RPMI8226 (cell line): ENCODE data around the gene ST6GAL2.

ENCODE experiments used
- DNase-seq: peaks from one replicate; pipeline ENCODE4 v3.0.0-alpha.2; 2015

Gene ST6GAL2

GRCh38 chr2:106859498-106859897 lies 26.5 kb downstream of the ST6GAL2 start:
- DNase-seq, result peak; percentile 17

DNA sequence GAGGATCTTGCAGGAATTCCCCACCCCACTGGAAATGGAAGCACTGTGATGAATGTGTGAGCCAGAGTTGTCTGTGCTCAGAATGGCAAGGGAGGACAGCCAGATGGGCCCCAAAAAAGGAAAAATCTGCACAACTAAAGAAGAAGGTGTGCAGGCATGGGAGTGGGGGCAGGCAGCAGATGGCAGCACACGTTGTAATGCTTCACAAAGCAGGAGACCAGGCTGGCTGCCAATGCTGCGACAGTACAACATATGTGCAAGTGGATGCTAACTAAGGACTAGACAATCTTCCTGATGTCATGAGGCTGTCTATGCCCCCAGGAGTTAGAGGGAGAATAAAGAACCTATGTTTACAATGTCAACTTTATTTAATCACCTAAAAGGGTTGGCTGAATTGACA lies 27.2 kb downstream of the ST6GAL2 start:
- DNase-seq, result peak; percentile 15

- DNase-seq, result no peak
These were observed 28.0 kb downstream of the ST6GAL2 start for GRCh38 chr2:106857882-106858478.

- DNase-seq, result no peak
These were observed 32.3 kb downstream of the ST6GAL2 start for GRCh38 chr2:106853631-106854030.

DNA sequence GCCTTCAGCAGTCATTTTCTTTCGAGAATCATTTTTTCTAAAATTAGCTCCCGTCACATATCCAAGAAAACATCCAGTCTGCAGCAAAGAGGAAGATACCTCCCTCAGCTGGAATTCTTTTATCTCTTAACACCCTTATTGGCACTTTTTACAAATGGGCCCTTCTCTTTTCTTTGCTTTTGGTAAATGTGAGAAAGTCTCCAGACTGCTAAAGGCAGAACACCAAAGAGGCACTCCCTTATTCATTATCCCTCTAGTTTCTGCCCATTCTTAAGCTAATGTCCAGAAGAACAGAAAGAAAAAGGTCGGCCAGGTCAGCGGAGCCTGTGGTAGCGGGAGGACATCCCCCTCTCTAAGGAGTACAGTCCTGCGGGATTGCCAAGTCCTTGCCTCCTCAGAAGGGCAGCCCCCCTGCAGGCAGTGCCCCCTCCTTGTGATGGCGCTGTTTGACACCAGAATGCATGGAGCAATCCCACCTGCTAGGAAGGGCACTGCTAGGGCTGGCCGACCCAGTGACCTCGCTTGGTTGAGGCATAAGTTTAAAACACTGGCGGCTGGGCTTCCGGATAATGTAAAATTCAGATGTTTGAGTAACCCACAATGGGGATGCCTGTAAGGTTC lies 34.0 kb downstream of the ST6GAL2 start:
- no peak for DNase-seq

GRCh38 chr2:106851087-106851874 lies 34.7 kb downstream of the ST6GAL2 start:
- no peak for DNase-seq

DNA sequence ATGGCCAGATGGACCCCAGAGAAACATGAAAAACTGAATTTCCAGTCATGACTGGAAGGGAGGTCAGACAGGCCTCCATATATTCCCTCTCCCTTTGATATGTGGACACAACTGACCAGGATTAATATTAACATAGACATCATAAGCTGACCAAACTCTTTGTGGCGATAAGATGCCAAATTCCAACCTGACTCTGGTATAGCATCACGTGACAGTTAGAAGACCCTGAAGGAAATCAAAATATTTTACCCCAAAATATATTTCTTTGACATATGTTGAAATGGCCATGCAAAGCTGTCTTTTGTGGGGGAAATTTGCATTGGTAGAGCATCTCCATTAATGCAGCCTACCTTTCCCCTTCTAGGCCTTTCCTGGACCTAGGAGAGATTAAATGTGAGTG lies 36.7 kb downstream of the ST6GAL2 start:
- DNase-seq, result no peak

GRCh38 chr2:106847366-106847765 lies 38.6 kb downstream of the ST6GAL2 start:
- peak; percentile 11 for DNase-seq

GRCh38 chr2:106845716-106846115 lies 40.3 kb downstream of the ST6GAL2 start:
- no peak for DNase-seq

GRCh38 chr2:106843910-106844250 lies 42.1 kb downstream of the ST6GAL2 start:
- DNase-seq, result peak; percentile 98

GRCh38 chr2:106843001-106843909 lies 42.7 kb downstream of the ST6GAL2 start:
- DNase-seq, result peak; percentile 78

DNA sequence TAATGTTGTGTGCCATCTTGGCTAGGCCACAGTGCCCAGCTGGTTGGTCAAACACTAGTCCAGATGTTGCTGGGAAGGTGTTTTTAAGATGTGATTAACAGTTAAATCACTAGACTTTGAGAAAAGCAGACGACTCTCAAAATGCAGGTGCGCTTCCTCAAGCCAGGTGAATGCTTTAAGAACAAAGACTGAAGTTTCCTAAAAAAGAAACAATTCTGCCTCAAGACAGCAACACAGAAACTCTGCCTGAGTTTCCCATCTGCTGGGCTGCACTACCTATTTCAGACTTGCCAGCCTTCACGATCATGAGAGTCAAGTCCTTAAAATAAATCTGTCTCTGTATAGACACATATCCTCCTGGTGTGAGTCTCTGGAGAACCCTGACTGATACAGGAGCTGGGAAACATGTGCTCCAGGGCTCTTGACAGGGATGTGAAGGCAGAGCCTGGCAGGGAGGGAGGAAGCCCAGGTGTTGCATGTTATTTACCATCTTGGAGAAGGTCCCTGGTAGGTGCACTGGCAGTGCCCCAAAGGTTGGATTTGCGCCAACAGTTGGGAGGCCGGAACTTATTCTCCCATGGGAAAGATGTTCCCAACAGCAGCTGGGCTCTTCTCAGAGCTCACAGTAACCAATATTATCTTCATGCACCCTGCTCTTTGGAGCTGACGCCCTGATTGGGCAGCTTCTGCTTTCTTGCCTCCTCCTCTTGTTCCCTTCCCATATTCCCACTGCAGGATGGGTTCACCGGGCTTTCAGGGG lies 43.9 kb downstream of the ST6GAL2 start:
- DNase-seq, result peak; percentile 62

DNA sequence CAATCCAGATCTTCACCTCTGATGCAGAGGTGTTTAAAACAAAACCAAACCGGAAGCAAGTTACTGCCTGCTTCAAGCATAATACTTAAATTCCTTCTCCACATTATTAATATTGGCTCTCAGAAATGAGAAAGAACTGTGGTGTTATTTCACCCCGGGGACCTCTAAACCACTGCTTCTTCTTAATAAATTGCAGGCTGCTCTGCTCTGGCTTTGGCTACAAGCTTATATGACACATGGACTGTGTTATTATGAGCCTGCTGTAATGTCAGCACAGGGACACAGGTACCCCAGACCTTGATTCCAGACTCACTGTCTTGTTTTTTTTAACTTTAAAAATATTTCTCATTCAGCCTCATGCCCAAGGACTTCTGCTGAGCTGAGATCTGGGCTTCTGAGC lies 45.1 kb downstream of the ST6GAL2 start:
- DNase-seq, result peak; percentile 18

GRCh38 chr2:106839849-106840595 lies 45.9 kb downstream of the ST6GAL2 start:
- peak; percentile 89 for DNase-seq

GRCh38 chr2:106833256-106833655 lies 52.7 kb downstream of the ST6GAL2 start:
- no peak for DNase-seq

DNA sequence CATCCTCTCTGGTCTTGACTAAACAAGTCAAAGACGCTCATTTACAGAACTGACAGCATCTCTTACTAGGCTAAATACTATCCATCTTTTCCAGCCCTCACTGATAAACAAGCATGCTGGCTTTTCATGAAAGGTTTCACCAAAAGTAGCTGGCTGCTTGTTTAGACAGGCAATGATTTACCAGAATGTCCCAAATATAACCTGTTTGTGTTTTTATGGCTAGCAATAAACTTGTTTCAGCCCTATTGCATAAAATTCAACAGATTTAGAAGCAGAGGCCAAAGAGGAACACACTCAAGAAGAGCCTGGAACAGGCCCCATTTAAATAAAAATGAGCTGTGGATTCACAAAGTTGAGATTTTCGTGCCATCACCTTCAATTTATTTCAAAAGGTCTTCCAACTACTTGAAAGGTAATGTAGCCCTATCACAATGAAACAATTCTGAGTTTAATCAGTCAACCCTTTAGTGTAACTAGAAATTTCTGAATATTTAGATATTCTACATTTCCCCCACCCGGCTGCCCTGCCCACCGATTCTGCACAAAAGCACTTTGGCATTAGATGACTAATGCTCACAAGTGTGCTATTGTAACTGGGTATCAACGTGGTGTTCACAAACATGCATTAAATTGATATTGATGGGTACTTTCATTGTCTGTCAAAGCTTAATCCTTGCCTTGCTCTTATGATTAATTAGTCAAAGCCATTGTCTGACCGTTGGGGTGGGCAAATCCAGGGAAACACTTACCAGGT lies 54.0 kb downstream of the ST6GAL2 start:
- DNase-seq, result no peak

DNA sequence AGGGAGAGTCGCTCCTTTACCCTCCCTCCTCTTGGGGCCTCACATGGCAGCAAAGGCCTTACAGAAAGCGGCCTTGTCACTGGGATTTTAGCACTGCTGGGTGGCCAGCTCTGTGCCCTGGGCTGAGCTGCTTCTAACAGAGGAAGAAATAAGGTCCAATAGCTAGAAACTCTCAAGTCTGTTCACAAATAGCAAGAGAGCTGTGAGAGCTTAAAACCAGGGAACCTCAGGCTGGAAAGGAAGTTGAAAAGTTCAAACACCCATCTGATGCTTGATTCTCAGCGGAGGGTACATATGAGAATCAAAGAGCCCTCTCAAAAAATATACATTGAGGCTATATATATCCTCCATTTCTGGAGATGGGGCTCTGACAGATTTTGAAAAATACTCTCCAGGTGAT lies 54.7 kb downstream of the ST6GAL2 start:
- DNase-seq, result no peak

- no peak for DNase-seq
These were observed 55.8 kb downstream of the ST6GAL2 start for GRCh38 chr2:106830191-106830590.

GRCh38 chr2:106828119-106828518 lies 57.8 kb downstream of the ST6GAL2 start:
- no peak for DNase-seq

- no peak for DNase-seq
These were observed 58.8 kb downstream of the ST6GAL2 start for GRCh38 chr2:106827158-106827557.

- DNase-seq, result no peak
These were observed 60.8 kb downstream of the ST6GAL2 start for GRCh38 chr2:106825161-106825560.
